ENCODE results near the gene PUM2.

PUM2 gene

GRCh38 chr2:20343128-20343527 is 7.5 kb downstream of the PUM2 start:
- peak; percentile 34 for DNase-seq

GRCh38 chr2:20339012-20339411 is 11.6 kb downstream of the PUM2 start:
- no peak for DNase-seq

GRCh38 chr2:20334605-20335203 is 15.9 kb downstream of the PUM2 start:
- no peak for DNase-seq

- no peak for DNase-seq
These were observed 16.9 kb downstream of the PUM2 start for GRCh38 chr2:20333738-20334137.

- DNase-seq = no peak
These were observed 20.5 kb downstream of the PUM2 start for GRCh38 chr2:20330192-20330591.

GRCh38 chr2:20327370-20327769 is 23.3 kb downstream of the PUM2 start:
- DNase-seq = no peak

GRCh38 chr2:20326163-20326780 is 24.4 kb downstream of the PUM2 start:
- DNase-seq = peak; percentile 63

GRCh38 chr2:20322527-20323300 is 27.9 kb downstream of the PUM2 start:
- no peak for DNase-seq

GRCh38 chr2:20317690-20318089 is 33.0 kb downstream of the PUM2 start:
- no peak for DNase-seq

GRCh38 chr2:20317197-20317596 is 33.4 kb downstream of the PUM2 start:
- DNase-seq = no peak

- DNase-seq = no peak
These were observed 35.8 kb downstream of the PUM2 start for GRCh38 chr2:20314562-20315501.

- DNase-seq = peak; percentile 45
These were observed 37.0 kb downstream of the PUM2 start for GRCh38 chr2:20313659-20314058.

- no peak for DNase-seq
These were observed 41.6 kb downstream of the PUM2 start for GRCh38 chr2:20309001-20309400.

- no peak for DNase-seq
These were observed 43.3 kb downstream of the PUM2 start for GRCh38 chr2:20307311-20307710.

- peak; percentile 86 for DNase-seq
These were observed 46.2 kb downstream of the PUM2 start for GRCh38 chr2:20304411-20304810.

- no peak for DNase-seq
These were observed 46.7 kb downstream of the PUM2 start for GRCh38 chr2:20303966-20304365.

GRCh38 chr2:20302019-20302418 is 48.6 kb downstream of the PUM2 start:
- DNase-seq = no peak

GRCh38 chr2:20300656-20301055 is 50.0 kb downstream of the PUM2 start:
- DNase-seq = no peak

GRCh38 chr2:20299113-20299512 is 51.5 kb downstream of the PUM2 start:
- DNase-seq = no peak

GRCh38 chr2:20294231-20294630 is 56.4 kb downstream of the PUM2 start:
- DNase-seq = no peak

GRCh38 chr2:20292984-20293383 is 57.7 kb downstream of the PUM2 start:
- no peak for DNase-seq

- no peak for DNase-seq
These were observed 58.7 kb downstream of the PUM2 start for GRCh38 chr2:20291846-20292408.

GRCh38 chr2:20291106-20291564 is 59.5 kb downstream of the PUM2 start:
- DNase-seq = peak; percentile 85
